ENCODE data around the gene FADS3.
"Not testable (repeated sequence)": the region's sequence is repeated elsewhere in the genome, so short reads cannot be mapped to it uniquely, and the experiment has no call there.

DNA sequence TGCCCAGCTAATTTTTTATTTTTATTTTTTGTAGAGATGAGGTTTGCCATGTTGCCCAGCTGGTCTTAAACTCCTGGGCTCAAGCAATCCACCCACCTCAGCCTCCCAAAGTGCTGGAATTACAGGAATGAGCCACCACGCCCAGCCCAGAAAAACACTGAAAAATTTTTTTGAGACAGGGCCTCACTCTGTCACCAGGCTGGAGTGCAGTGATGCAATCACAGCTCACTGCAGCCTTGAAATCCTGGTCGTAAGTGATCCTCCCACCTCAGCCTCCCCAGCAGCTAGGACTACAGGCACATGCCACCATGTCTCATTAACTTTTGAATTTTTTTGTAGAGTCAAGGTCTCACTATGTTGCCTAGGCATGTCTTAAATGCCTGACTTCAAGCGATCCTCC, 9.1 kb downstream of the FADS3 start:
- TF ChIP-seq, protein P1, sequence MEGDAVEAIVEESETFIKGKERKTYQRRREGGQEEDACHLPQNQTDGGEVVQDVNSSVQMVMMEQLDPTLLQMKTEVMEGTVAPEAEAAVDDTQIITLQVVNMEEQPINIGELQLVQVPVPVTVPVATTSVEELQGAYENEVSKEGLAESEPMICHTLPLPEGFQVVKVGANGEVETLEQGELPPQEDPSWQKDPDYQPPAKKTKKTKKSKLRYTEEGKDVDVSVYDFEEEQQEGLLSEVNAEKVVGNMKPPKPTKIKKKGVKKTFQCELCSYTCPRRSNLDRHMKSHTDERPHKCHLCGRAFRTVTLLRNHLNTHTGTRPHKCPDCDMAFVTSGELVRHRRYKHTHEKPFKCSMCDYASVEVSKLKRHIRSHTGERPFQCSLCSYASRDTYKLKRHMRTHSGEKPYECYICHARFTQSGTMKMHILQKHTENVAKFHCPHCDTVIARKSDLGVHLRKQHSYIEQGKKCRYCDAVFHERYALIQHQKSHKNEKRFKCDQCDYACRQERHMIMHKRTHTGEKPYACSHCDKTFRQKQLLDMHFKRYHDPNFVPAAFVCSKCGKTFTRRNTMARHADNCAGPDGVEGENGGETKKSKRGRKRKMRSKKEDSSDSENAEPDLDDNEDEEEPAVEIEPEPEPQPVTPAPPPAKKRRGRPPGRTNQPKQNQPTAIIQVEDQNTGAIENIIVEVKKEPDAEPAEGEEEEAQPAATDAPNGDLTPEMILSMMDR (conservative IDR thresholded peaks at IDR 0.05 in 1 of 2, IDR thresholded peaks at IDR 0.05 in 1 of 2; ENCODE audit: low read depth in 1 of 2, low read length in 2 of 2), result not testable (repeated sequence)
- TF ChIP-seq EZH2 (IDR thresholded peaks at IDR 0.05; ENCODE audit: low read length, missing control alignments), result not testable (repeated sequence)

All from fibroblast of lung (primary cell).